HL-60 (cell line): ENCODE data around the gene TMEM135.

Source experiments
- DNase-seq, 2 experiments: peaks; one replicate each; pipeline ENCODE4 v3.0.0-alpha.2; 2010 to 2020; ENCODE audit warnings: low read depth in 1 of 2, low spot score in 1 of 2
- H3K27ac ChIP-seq: fragments of 250-450 bp; sonication (Bioruptor Pico); replicated peaks from 2 replicates; pipeline ENCODE4 v1.5.1; 2020; ENCODE audit warnings: mild to moderate bottlenecking, moderate library complexity
- H3K27me3 ChIP-seq: fragments of 250-450 bp; sonication (Bioruptor Pico); 2 replicates; pipeline ENCODE4 v1.5.1; 2021; ENCODE audit warnings: mild to moderate bottlenecking, moderate library complexity; ENCODE audit not compliant: insufficient read depth, poor library complexity, severe bottlenecking
- H3K4me3 ChIP-seq: replicated peaks from 2 replicates; pipeline ENCODE4 v1.5.1; 2011; ENCODE audit warnings: mild to moderate bottlenecking, control low read depth, low read length; ENCODE audit not compliant: insufficient read depth
- GABPA ChIP-seq: IDR thresholded peaks from 2 replicates; pipeline ENCODE4 v1.6.1; 2012; ENCODE audit warnings: low read depth
- POLR2AphosphoS5 ChIP-seq: IDR thresholded peaks from 2 replicates; pipeline ENCODE4 v1.6.1; 2012; ENCODE audit warnings: low read depth
- SPI1 ChIP-seq: IDR thresholded peaks from 2 replicates; pipeline ENCODE4 v1.6.1; 2012; ENCODE audit warnings: low read depth, mild to moderate bottlenecking, borderline replicate concordance
- TF ChIP-seq, protein P1 (sequence below): IDR thresholded peaks from 2 replicates; pipeline ENCODE4 v1.6.1; 2012; ENCODE audit warnings: low read depth; ENCODE audit not compliant: insufficient replicate concordance
- TF ChIP-seq, protein P2 (sequence below): IDR thresholded peaks from one replicate; pipeline ENCODE4 v1.5.1; 2011; ENCODE audit warnings: low read length, control low read depth, inconsistent platforms; ENCODE audit not compliant: insufficient read depth

Gene TMEM135

DNA sequence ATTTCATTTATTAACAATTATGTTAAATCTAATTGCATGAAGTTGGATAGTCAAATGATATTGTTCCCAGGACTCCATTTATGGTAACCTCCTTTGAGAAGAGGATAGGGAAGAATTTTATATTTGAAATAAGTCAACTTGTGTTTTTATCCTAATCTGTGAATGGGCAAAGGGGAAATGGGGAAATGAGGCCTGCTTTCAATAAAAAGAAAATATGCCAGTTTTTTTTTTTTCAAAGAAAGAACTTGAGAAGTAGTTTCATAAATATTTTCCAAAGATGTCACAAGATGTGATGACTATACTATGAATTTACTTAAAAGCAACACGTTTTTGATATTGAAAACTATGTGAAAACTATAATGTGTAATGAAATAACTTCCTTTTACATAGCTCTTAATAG, 201.8 kb downstream of the TMEM135 start:
- Histone ChIP-seq H3K4me3 (no peak overlapping the region), H3K27ac (no peak overlapping the region), H3K27me3 (no peaks in the 10 kb centered on the region)
- no peak for DNase-seq
- TF ChIP-seq, protein P1, sequence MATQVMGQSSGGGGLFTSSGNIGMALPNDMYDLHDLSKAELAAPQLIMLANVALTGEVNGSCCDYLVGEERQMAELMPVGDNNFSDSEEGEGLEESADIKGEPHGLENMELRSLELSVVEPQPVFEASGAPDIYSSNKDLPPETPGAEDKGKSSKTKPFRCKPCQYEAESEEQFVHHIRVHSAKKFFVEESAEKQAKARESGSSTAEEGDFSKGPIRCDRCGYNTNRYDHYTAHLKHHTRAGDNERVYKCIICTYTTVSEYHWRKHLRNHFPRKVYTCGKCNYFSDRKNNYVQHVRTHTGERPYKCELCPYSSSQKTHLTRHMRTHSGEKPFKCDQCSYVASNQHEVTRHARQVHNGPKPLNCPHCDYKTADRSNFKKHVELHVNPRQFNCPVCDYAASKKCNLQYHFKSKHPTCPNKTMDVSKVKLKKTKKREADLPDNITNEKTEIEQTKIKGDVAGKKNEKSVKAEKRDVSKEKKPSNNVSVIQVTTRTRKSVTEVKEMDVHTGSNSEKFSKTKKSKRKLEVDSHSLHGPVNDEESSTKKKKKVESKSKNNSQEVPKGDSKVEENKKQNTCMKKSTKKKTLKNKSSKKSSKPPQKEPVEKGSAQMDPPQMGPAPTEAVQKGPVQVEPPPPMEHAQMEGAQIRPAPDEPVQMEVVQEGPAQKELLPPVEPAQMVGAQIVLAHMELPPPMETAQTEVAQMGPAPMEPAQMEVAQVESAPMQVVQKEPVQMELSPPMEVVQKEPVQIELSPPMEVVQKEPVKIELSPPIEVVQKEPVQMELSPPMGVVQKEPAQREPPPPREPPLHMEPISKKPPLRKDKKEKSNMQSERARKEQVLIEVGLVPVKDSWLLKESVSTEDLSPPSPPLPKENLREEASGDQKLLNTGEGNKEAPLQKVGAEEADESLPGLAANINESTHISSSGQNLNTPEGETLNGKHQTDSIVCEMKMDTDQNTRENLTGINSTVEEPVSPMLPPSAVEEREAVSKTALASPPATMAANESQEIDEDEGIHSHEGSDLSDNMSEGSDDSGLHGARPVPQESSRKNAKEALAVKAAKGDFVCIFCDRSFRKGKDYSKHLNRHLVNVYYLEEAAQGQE = no peak
- TF ChIP-seq, protein P2, sequence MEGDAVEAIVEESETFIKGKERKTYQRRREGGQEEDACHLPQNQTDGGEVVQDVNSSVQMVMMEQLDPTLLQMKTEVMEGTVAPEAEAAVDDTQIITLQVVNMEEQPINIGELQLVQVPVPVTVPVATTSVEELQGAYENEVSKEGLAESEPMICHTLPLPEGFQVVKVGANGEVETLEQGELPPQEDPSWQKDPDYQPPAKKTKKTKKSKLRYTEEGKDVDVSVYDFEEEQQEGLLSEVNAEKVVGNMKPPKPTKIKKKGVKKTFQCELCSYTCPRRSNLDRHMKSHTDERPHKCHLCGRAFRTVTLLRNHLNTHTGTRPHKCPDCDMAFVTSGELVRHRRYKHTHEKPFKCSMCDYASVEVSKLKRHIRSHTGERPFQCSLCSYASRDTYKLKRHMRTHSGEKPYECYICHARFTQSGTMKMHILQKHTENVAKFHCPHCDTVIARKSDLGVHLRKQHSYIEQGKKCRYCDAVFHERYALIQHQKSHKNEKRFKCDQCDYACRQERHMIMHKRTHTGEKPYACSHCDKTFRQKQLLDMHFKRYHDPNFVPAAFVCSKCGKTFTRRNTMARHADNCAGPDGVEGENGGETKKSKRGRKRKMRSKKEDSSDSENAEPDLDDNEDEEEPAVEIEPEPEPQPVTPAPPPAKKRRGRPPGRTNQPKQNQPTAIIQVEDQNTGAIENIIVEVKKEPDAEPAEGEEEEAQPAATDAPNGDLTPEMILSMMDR = no peak
- no peak for TF ChIP-seq POLR2AphosphoS5
- TF ChIP-seq GABPA = no peak
- no peak for TF ChIP-seq SPI1

DNA sequence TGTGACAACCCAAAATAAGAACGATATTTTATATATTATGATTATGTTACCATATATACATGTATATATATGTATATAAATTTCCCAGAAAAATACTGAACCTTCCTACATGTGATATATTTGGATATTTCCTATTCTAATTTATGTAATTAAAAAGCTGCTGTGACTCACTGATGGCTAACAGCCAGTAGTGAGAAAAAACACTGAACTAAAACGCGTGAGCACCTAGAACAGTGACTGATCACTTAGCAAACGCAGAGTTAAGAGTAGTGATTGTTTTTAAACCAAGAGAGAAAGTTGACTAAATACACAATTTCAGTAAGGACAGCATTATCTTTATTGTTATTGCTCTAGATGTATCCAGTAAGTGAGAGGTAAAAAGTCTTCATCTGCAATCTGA, 213.8 kb downstream of the TMEM135 start:
- TF ChIP-seq, protein P2 = no peak
- TF ChIP-seq GABPA (no peak), SPI1 (no peak), POLR2AphosphoS5 (no peak)
- TF ChIP-seq, protein P1 = no peak
- Histone ChIP-seq H3K27me3 (no peaks in the 10 kb centered on the region), H3K4me3 (no peak overlapping the region), H3K27ac (no peak overlapping the region)
- no peak for DNase-seq

DNA sequence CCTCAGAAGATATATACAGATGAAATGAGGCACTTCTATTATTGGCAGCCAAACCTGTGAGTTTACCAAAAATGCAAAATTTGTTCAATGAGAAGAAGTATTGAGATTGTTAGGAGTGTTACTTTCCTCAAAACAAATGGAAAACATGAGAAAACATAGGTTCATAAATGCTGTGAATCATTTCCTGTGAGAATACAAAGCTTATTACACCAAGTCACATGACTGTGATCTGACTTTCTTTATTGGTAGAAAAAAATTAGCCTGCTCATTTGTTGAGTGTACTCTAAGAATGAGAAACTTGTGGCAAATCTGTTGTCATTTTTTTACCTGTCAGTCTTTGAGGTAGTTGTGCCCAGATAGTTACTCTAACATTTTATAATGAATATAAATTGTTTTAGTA, 215.1 kb downstream of the TMEM135 start:
- Histone ChIP-seq H3K27ac (no peak overlapping the region), H3K27me3 (no peaks in the 10 kb centered on the region), H3K4me3 (no peak overlapping the region)
- no peak for TF ChIP-seq GABPA
- no peak for TF ChIP-seq POLR2AphosphoS5
- TF ChIP-seq, protein P2 = no peak
- no peak for TF ChIP-seq SPI1
- TF ChIP-seq, protein P1 = no peak
- no peak for DNase-seq
